HepG2 (cell line): Measurements from ENCODE around the gene UBE2O. TPM values are rescaled to one million over a fixed set of nuclear protein-coding genes. Genes with fewer than 3 reads are reported as not detected.

Experiments used
- DZIP1 ChIP-seq: sonication (generic); formaldehyde crosslinking; IDR thresholded peaks from 2 replicates; pipeline ENCODE4 v1.5.0; 2020; ENCODE audit warnings: mild to moderate bottlenecking, missing genetic modification reagents
- FLYWCH1 ChIP-seq: sonication (generic); formaldehyde crosslinking; IDR thresholded peaks from 2 replicates; pipeline ENCODE4 v1.8.1; 2023; ENCODE audit warnings: mild to moderate bottlenecking, missing genetic modification reagents
- HIC2 ChIP-seq: sonication (generic); formaldehyde crosslinking; IDR thresholded peaks from 2 replicates; pipeline ENCODE4 v1.9.0; 2022; ENCODE audit warnings: low read depth, missing genetic modification reagents
- HMG20A ChIP-seq: IDR thresholded peaks from 2 replicates; pipeline ENCODE4 v1.6.1; 2016; ENCODE audit warnings: borderline replicate concordance
- HOXD1 ChIP-seq: sonication (generic); formaldehyde crosslinking; IDR thresholded peaks from 2 replicates; pipeline ENCODE4 v1.5.0; 2020; ENCODE audit warnings: missing genetic modification reagents
- POGK ChIP-seq: sonication (generic); formaldehyde crosslinking; conservative IDR thresholded peaks from 2 replicates; pipeline ENCODE4 v1.8.0; 2022; ENCODE audit warnings: mild to moderate bottlenecking, moderate library complexity, missing genetic modification reagents
- TEF ChIP-seq: sonication (generic); formaldehyde crosslinking; IDR thresholded peaks from 2 replicates; pipeline ENCODE4 v1.5.0; 2020; ENCODE audit warnings: missing genetic modification reagents
- ZKSCAN1 ChIP-seq: fragments of 150-350 bp; IDR thresholded peaks from 2 replicates; pipeline ENCODE4 v1.6.1; 2014; ENCODE audit warnings: low read length
- ZNF430 ChIP-seq: sonication (generic); formaldehyde crosslinking; IDR thresholded peaks from 2 replicates; pipeline ENCODE4 v1.9.0; 2021; ENCODE audit warnings: mild to moderate bottlenecking, missing genetic modification reagents
- ZNF441 ChIP-seq: sonication (generic); formaldehyde crosslinking; IDR thresholded peaks from 2 replicates; pipeline ENCODE4 v1.7.0; 2021; ENCODE audit warnings: missing genetic modification reagents, borderline replicate concordance
- ZNF512 ChIP-seq: sonication (generic); formaldehyde crosslinking; IDR thresholded peaks from 2 replicates; pipeline ENCODE4 v1.4.0; 2020; ENCODE audit warnings: mild to moderate bottlenecking, missing genetic modification reagents
- ZNF512B ChIP-seq: sonication (generic); formaldehyde crosslinking; IDR thresholded peaks from 2 replicates; pipeline ENCODE4 v1.5.1; 2020; ENCODE audit warnings: missing genetic modification reagents, mild to moderate bottlenecking, borderline replicate concordance
- ZNF629 ChIP-seq: sonication (generic); formaldehyde crosslinking; conservative IDR thresholded peaks from 2 replicates; pipeline ENCODE4 v1.5.0; 2020; ENCODE audit warnings: missing genetic modification reagents
- ZNF660 ChIP-seq: sonication (generic); formaldehyde crosslinking; IDR thresholded peaks from 2 replicates; pipeline ENCODE4 v1.5.1; 2020; ENCODE audit warnings: mild to moderate bottlenecking, low read depth, missing genetic modification reagents, borderline replicate concordance
- polyA plus RNA-seq, 8 experiments: library from polyadenylated mRNA; depleted of rRNA in 3 of 8; stranded (reverse) in 7 of 8; unstranded in 1 of 8; fragments of >200 nt; fragmentation: Illumina TruSeq in 4 of 8; extraction: Trizol in 4 of 8; gene quantifications; 2 replicates each; pipeline versions ENCODE4 v1.2.1 to v1.2.3, GENCODE V29; 2011 to 2016; ENCODE audit warnings: low read depth in 4 of 8, missing spikeins in 1 of 8, mixed read lengths in 1 of 8; ENCODE audit not compliant: insufficient read depth in 1 of 8
- total RNA-seq, 5 experiments: library from RNA; depleted of rRNA; stranded (reverse); fragments of >200 nt; fragmentation: Illumina TruSeq; extraction: Trizol; gene quantifications; 2 replicates each; pipeline ENCODE4 v1.2.3, GENCODE V29; 2016; ENCODE audit warnings: low read depth in 1 of 5

Gene UBE2O
- total and polyA plus RNA-seq, 2 of the 13 experiments (the other 11 are each of a cell fraction or from before 2014, with no cell fraction given), result 21.5 to 23.5 TPM

GRCh38 chr17:76353599-76354316 lies 99.2 kb downstream of the UBE2O start, which contains the start of gene PRPSAP1 (continued):
- TF ChIP-seq ZNF660 (CRISPR knock-in tag), result 0 out of 2 replicates have a peak, but pooled peaks have one; percentile 75
- TF ChIP-seq HOXD1 (CRISPR knock-in tag), result no peak; the same call in none of the 2 replicates
- TF ChIP-seq ZNF629 (CRISPR knock-in tag), result no peak; the same call in 1 of the 2 replicates
- no peak; the same call in 1 of the 2 replicates for TF ChIP-seq ZKSCAN1
- no peak for TF ChIP-seq ZNF512B (CRISPR knock-in tag)
- peak; percentile 67; the same call in 1 of the 2 replicates for TF ChIP-seq HMG20A (CRISPR knock-in tag)
- TF ChIP-seq DZIP1 (CRISPR knock-in tag), result peak; percentile 61; the same call in 1 of the 2 replicates
- TF ChIP-seq ZNF512 (CRISPR knock-in tag), result 0 out of 2 replicates have a peak, but pooled peaks have one; percentile 2
- TF ChIP-seq ZNF441 (CRISPR knock-in tag), result peak; percentile 48; the same call in 1 of the 2 replicates
- 0 out of 2 replicates have a peak, but pooled peaks have one; percentile 36 for TF ChIP-seq HIC2
- TF ChIP-seq POGK (CRISPR knock-in tag), result peak; percentile 57
- no peak for TF ChIP-seq TEF (CRISPR knock-in tag)
- peak; percentile 93; the same call in 1 of the 2 replicates for TF ChIP-seq ZNF430 (CRISPR knock-in tag)
- no peak for TF ChIP-seq FLYWCH1 (CRISPR knock-in tag)
